Measurements from ENCODE around the gene MAPK13. TPM values are rescaled to one million over a fixed set of nuclear protein-coding genes. Genes with fewer than 3 reads are reported as not detected.
A peak's percentile ranks its signal among the peaks of the same experiment; 100 is the strongest.

Gene MAPK13
- total RNA-seq, 1 experiment from 2014 or later = 13.6 TPM

GRCh38 chr6:36139431-36139830, 9.1 kb downstream of the MAPK13 start:
- DNase-seq (ENCODE audit: low spot score) (peak; percentile 71), ATAC-seq (peak; percentile 91)
- no peak overlapping the region for H3K4me3 Mint-ChIP-seq
- H3K27me3 Mint-ChIP-seq (ENCODE audit: low read depth) = no peaks in the 10 kb centered on the region; the same call in 1 of the 2 replicates
- ChIA-PET POLR2A (interaction anchor here (0.6 to 1.0 kb wide), 2 partner anchors 8 to 444 kb away, joined by 3 to 7 read pairs; no protein-coding TSS in a partner anchor), CTCF (interaction anchor here (0.6 to 2.1 kb wide), 39 partner anchors 9 to 617 kb away, joined by 3 to 42 read pairs (median 5); partner anchors contain the start of genes BRPF3, MAPK13 and PNPLA1)
- no peaks in the 10 kb centered on the region for H3K36me3 Mint-ChIP-seq
- no peaks in the 10 kb centered on the region for H3K9me3 Mint-ChIP-seq
- H3K4me1 Mint-ChIP-seq = peaks cover 23% of the 10 kb centered on the region
- TF ChIP-seq ATF1 (CRISPR knock-in tag; IDR thresholded peaks at IDR 0.05) (no peak), CTCF (IDR thresholded peaks at IDR 0.05) (0 out of 2 replicates have a peak, but pooled peaks have one; percentile 21)
- no peak overlapping the region; the same call in 1 of the 2 replicates for H3K27ac Mint-ChIP-seq

DNA sequence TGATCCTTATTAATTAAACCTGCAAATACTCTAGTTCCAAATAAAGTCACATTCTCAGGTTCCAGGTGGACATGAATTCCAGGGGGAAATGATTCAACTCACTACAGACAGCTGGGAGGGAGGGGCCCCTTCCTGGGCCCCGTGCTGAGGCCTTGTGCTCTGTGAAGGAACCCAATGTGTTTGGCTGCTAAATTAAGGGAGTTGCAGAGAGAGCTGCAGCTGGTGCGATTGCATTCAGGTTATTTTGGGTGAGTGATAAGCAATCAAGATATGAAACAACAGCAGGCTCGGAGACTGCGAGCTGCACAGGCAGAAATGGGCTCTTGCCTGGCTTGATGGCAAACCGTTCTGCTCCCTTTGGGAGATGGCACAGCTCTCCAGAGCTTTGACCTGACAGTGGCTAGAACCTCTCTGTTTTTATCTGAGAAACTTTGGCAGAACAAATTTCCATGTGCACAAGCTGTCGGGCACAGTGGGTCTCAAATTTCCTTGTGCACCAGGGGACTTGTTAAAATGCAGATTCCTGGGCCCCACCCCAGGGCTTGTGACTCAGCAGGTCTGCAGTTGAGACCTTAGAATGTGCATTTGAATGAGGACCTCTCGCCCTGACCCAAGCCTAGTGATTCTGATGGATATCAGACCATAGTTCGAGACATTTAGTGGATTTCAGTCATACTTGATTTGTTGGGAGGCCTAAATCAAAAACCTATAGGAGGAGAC, 9.8 kb downstream of the MAPK13 start:
- POLR2A ChIA-PET = interaction anchor here (1.0 kb wide), 1 partner anchor 9 kb away, joined by 3 read pairs; no protein-coding TSS in a partner anchor
- peak; percentile 19 for ATAC-seq
- TF ChIP-seq ZNF138 (CRISPR knock-in tag; conservative IDR thresholded peaks at IDR 0.05) (no peak), NFE2L1 (CRISPR knock-in tag; IDR thresholded peaks at IDR 0.05) (0 out of 2 replicates have a peak, but pooled peaks have one; percentile 56)
- Mint-ChIP-seq H3K4me3 (no peak overlapping the region), H3K27ac (peak overlapping the region; percentile 63), H3K4me1 (peaks cover 23% of the 10 kb centered on the region), H3K27me3 (ENCODE audit: low read depth) (no peaks in the 10 kb centered on the region; the same call in 1 of the 2 replicates), H3K9me3 (peaks cover 6% of the 10 kb centered on the region), H3K36me3 (no peaks in the 10 kb centered on the region)
- CTCF ChIA-PET = interaction anchor here (0.6 to 2.1 kb wide), 27 partner anchors 9 to 404 kb away, joined by 3 to 42 read pairs (median 5); partner anchors contain the start of genes BRPF3, MAPK13 and PNPLA1
- no peak for DNase-seq (ENCODE audit: low spot score)

- Mint-ChIP-seq H3K27ac (no peak overlapping the region), H3K9me3 (peaks cover 6% of the 10 kb centered on the region), H3K4me3 (no peak overlapping the region), H3K36me3 (no peaks in the 10 kb centered on the region), H3K27me3 (ENCODE audit: low read depth) (no peaks in the 10 kb centered on the region; the same call in 1 of the 2 replicates), H3K4me1 (peaks cover 23% of the 10 kb centered on the region)
- ChIA-PET POLR2A (no interaction called here), CTCF (no interaction called here)
- ATAC-seq = no peak
- TF ChIP-seq, protein P1, sequence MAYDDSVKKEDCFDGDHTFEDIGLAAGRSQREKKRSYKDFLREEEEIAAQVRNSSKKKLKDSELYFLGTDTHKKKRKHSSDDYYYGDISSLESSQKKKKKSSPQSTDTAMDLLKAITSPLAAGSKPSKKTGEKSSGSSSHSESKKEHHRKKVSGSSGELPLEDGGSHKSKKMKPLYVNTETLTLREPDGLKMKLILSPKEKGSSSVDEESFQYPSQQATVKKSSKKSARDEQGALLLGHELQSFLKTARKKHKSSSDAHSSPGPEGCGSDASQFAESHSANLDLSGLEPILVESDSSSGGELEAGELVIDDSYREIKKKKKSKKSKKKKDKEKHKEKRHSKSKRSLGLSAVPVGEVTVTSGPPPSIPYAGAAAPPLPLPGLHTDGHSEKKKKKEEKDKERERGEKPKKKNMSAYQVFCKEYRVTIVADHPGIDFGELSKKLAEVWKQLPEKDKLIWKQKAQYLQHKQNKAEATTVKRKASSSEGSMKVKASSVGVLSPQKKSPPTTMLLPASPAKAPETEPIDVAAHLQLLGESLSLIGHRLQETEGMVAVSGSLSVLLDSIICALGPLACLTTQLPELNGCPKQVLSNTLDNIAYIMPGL (CRISPR knock-in tag; IDR thresholded peaks at IDR 0.05) = no peak
- TF ChIP-seq FOXJ3 (CRISPR knock-in tag; IDR thresholded peaks at IDR 0.05; ENCODE audit: borderline replicate concordance) = no peak
- TF ChIP-seq, protein P2, sequence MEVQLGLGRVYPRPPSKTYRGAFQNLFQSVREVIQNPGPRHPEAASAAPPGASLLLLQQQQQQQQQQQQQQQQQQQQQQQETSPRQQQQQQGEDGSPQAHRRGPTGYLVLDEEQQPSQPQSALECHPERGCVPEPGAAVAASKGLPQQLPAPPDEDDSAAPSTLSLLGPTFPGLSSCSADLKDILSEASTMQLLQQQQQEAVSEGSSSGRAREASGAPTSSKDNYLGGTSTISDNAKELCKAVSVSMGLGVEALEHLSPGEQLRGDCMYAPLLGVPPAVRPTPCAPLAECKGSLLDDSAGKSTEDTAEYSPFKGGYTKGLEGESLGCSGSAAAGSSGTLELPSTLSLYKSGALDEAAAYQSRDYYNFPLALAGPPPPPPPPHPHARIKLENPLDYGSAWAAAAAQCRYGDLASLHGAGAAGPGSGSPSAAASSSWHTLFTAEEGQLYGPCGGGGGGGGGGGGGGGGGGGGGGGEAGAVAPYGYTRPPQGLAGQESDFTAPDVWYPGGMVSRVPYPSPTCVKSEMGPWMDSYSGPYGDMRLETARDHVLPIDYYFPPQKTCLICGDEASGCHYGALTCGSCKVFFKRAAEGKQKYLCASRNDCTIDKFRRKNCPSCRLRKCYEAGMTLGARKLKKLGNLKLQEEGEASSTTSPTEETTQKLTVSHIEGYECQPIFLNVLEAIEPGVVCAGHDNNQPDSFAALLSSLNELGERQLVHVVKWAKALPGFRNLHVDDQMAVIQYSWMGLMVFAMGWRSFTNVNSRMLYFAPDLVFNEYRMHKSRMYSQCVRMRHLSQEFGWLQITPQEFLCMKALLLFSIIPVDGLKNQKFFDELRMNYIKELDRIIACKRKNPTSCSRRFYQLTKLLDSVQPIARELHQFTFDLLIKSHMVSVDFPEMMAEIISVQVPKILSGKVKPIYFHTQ (CRISPR knock-in tag; IDR thresholded peaks at IDR 0.05) = no peak
- no peak for TF ChIP-seq NFATC4 (CRISPR knock-in tag; IDR thresholded peaks at IDR 0.05)
- no peak for TF ChIP-seq ETV6 (CRISPR knock-in tag; IDR thresholded peaks at IDR 0.05)
- no peak for TF ChIP-seq NR1H2 (CRISPR knock-in tag; IDR thresholded peaks at IDR 0.05)
- no peak for TF ChIP-seq RORB (CRISPR knock-in tag; IDR thresholded peaks at IDR 0.05)
- DNase-seq (ENCODE audit: low spot score) = no peak
These were observed 10.8 kb downstream of the MAPK13 start for GRCh38 chr6:36141091-36141490.

DNA sequence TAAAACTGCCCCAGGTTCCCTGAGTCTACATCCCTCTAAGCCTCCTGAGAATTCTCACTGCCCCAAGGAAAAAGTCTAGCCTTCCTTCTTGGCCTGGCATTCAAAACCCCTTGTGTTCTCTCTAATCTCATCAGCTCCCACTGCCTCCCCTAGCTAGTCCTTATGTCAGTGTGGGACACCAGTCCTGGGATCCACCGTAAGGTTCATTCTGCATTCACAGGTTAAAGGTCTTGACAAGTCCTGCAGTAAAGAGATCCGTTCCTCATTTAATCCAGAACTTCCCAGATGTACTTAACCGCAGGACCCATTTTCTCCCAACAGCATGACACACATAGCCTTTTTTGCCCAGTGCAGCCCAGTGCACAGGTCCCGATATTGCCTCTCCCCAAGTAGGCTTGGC, 11.6 kb downstream of the MAPK13 start:
- peaks cover 23% of the 10 kb centered on the region for H3K4me1 Mint-ChIP-seq
- peaks cover 9% of the 10 kb centered on the region for H3K9me3 Mint-ChIP-seq
- ChIA-PET CTCF (no interaction called here), POLR2A (no interaction called here)
- H3K4me3 Mint-ChIP-seq = no peak overlapping the region
- no peak for ATAC-seq
- no peaks in the 10 kb centered on the region for H3K36me3 Mint-ChIP-seq
- no peak overlapping the region for H3K27ac Mint-ChIP-seq
- peaks cover 3% of the 10 kb centered on the region; the same call in 1 of the 2 replicates for H3K27me3 Mint-ChIP-seq (ENCODE audit: low read depth)
- no peak for DNase-seq (ENCODE audit: low spot score)
- no peak for TF ChIP-seq CTCF (IDR thresholded peaks at IDR 0.05)
- TF ChIP-seq, protein P3, sequence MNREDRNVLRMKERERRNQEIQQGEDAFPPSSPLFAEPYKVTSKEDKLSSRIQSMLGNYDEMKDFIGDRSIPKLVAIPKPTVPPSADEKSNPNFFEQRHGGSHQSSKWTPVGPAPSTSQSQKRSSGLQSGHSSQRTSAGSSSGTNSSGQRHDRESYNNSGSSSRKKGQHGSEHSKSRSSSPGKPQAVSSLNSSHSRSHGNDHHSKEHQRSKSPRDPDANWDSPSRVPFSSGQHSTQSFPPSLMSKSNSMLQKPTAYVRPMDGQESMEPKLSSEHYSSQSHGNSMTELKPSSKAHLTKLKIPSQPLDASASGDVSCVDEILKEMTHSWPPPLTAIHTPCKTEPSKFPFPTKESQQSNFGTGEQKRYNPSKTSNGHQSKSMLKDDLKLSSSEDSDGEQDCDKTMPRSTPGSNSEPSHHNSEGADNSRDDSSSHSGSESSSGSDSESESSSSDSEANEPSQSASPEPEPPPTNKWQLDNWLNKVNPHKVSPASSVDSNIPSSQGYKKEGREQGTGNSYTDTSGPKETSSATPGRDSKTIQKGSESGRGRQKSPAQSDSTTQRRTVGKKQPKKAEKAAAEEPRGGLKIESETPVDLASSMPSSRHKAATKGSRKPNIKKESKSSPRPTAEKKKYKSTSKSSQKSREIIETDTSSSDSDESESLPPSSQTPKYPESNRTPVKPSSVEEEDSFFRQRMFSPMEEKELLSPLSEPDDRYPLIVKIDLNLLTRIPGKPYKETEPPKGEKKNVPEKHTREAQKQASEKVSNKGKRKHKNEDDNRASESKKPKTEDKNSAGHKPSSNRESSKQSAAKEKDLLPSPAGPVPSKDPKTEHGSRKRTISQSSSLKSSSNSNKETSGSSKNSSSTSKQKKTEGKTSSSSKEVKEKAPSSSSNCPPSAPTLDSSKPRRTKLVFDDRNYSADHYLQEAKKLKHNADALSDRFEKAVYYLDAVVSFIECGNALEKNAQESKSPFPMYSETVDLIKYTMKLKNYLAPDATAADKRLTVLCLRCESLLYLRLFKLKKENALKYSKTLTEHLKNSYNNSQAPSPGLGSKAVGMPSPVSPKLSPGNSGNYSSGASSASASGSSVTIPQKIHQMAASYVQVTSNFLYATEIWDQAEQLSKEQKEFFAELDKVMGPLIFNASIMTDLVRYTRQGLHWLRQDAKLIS (CRISPR knock-in tag; IDR thresholded peaks at IDR 0.05; ENCODE audit: borderline replicate concordance) = no peak
- TF ChIP-seq, protein P4, sequence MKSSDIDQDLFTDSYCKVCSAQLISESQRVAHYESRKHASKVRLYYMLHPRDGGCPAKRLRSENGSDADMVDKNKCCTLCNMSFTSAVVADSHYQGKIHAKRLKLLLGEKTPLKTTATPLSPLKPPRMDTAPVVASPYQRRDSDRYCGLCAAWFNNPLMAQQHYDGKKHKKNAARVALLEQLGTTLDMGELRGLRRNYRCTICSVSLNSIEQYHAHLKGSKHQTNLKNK (CRISPR knock-in tag; IDR thresholded peaks at IDR 0.05) = no peak

Measured in WTC11 (cell line).